Choroid plexus epithelial cell (primary cell): ENCODE data around the gene NLGN1.

Experiments
- DNase-seq: peaks from one replicate; pipeline ENCODE4 v3.0.0-alpha.2; 2010; ENCODE audit warnings: low read depth
- H3K4me3 ChIP-seq: 2 replicates; pipeline ENCODE4 v1.5.1; 2011; ENCODE audit warnings: low read depth, mild to moderate bottlenecking, control low read depth, low read length, moderate library complexity
- CTCF ChIP-seq: conservative IDR thresholded peaks from 2 replicates; pipeline ENCODE4 v1.5.1; 2011; ENCODE audit warnings: low read depth, mild to moderate bottlenecking, control low read depth, inconsistent platforms, low read length, moderate library complexity

The NLGN1 gene

GRCh38 chr3:173857154-173857553 is 459.6 kb downstream of the NLGN1 start:
- DNase-seq: no peak
- TF ChIP-seq CTCF: no peak

GRCh38 chr3:173862701-173863100 is 465.2 kb downstream of the NLGN1 start:
- DNase-seq: no peak
- no peak for TF ChIP-seq CTCF
- H3K4me3 ChIP-seq: no peak overlapping the region

More at GRCh38 chr3:173857154-173857553, 459.6 kb downstream of the NLGN1 start:
- no peak overlapping the region for H3K4me3 ChIP-seq

- no peak for DNase-seq
- TF ChIP-seq CTCF: no peak
- H3K4me3 ChIP-seq: no peak overlapping the region
Observed at GRCh38 chr3:173863551-173863950, 466.0 kb downstream of the NLGN1 start.

GRCh38 chr3:173865900-173866498 is 468.5 kb downstream of the NLGN1 start:
- TF ChIP-seq CTCF: no peak
- DNase-seq: no peak
- no peak overlapping the region for H3K4me3 ChIP-seq

- no peak for TF ChIP-seq CTCF
- DNase-seq: no peak
- no peak overlapping the region for H3K4me3 ChIP-seq
Observed at GRCh38 chr3:173869766-173870165, 472.2 kb downstream of the NLGN1 start.

GRCh38 chr3:173870976-173871375 is 473.4 kb downstream of the NLGN1 start:
- H3K4me3 ChIP-seq: no peak overlapping the region
- TF ChIP-seq CTCF: no peak
- no peak for DNase-seq

GRCh38 chr3:173875790-173876189 is 478.2 kb downstream of the NLGN1 start:
- no peak for DNase-seq
- no peak overlapping the region for H3K4me3 ChIP-seq
- no peak for TF ChIP-seq CTCF
